ENCODE measurements around the gene SORBS2. TPM values are rescaled to one million over a fixed set of nuclear protein-coding genes. Genes with fewer than 3 reads are reported as not detected.

The SORBS2 gene
- total RNA-seq, 4 donors from 2014 or later = 33.4 to 286 (median 47.6) TPM

- no peak overlapping the region for H3K27ac ChIP-seq
- H3K9me3 ChIP-seq = no peaks in the 10 kb centered on the region
- no peaks in the 10 kb centered on the region for H3K4me1 ChIP-seq
- WGBS, 2 donors = 87 to 94% methylated on average over 15 of the region's 15 CpGs
- TF ChIP-seq POLR2A (IDR thresholded peaks at IDR 0.05) = no peak
- TF ChIP-seq, protein P1, sequence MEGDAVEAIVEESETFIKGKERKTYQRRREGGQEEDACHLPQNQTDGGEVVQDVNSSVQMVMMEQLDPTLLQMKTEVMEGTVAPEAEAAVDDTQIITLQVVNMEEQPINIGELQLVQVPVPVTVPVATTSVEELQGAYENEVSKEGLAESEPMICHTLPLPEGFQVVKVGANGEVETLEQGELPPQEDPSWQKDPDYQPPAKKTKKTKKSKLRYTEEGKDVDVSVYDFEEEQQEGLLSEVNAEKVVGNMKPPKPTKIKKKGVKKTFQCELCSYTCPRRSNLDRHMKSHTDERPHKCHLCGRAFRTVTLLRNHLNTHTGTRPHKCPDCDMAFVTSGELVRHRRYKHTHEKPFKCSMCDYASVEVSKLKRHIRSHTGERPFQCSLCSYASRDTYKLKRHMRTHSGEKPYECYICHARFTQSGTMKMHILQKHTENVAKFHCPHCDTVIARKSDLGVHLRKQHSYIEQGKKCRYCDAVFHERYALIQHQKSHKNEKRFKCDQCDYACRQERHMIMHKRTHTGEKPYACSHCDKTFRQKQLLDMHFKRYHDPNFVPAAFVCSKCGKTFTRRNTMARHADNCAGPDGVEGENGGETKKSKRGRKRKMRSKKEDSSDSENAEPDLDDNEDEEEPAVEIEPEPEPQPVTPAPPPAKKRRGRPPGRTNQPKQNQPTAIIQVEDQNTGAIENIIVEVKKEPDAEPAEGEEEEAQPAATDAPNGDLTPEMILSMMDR (IDR thresholded peaks at IDR 0.05) = no peak
- no peak overlapping the region for H3K4me3 ChIP-seq
- no peak for DNase-seq
- H3K27me3 ChIP-seq = no peaks in the 10 kb centered on the region
- intact Hi-C loops (cut with DNase I) = no loop called here
- H3K36me3 ChIP-seq = peaks cover 0 to 22% (median 0%) of the 10 kb centered on the region in 3 donors
These were observed 149.8 kb downstream of the SORBS2 start for GRCh38 chr4:185662030-185662778.

DNA sequence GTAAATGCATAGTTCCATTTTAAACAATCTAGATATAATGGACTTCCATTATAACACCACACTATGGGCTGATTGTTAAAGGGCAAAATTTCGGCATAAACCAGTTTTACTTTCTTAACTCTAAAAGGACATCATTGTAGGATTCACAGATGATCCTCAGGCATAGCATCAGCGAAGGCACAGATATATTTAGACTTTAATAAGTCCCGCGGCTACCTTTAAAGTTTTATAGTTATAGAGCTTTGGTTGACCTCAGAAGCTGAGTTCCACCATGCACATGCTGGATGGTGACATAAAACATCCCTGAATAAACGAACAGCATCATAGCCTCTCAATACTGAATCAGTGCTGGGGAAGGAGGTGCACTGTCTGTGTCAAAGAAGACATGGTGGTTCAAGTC, 151.7 kb downstream of the SORBS2 start:
- H3K4me3 ChIP-seq = no peak overlapping the region
- no peak for DNase-seq
- 91 to 95% methylated on average over 5 of the region's 5 CpGs for WGBS, 2 donors
- peaks cover 0 to 14% (median 0%) of the 10 kb centered on the region in 3 donors for H3K36me3 ChIP-seq
- H3K27me3 ChIP-seq = no peaks in the 10 kb centered on the region
- no peak for TF ChIP-seq POLR2A (IDR thresholded peaks at IDR 0.05)
- TF ChIP-seq, protein P1 (IDR thresholded peaks at IDR 0.05) = no peak
- no peak overlapping the region for H3K27ac ChIP-seq
- H3K9me3 ChIP-seq = no peaks in the 10 kb centered on the region
- H3K4me1 ChIP-seq = peaks cover 0 to 10% (median 0%) of the 10 kb centered on the region in 3 donors
- intact Hi-C loops (cut with DNase I) = no loop called here

DNA sequence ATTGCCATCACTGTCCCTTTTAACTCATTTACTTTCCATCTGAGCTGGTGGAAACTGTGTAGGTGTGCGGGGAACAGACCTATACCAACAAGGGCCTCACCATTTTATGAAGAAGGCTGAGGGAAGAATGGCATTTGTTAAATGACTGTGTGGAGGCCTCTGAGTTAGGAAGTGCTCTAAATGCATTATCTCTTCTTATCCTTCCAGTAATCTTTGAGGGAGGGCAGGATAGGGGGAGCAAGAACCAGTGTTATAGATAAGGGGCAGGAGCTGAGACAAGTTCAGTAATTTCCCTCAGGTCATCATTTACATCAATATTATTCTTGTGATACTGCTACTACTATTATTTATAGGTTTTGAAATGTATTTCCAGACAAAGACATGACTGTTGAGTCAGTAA, 154.3 kb downstream of the SORBS2 start:
- intact Hi-C loops (cut with DNase I) = no loop called here
- H3K4me1 ChIP-seq = peaks cover 0 to 14% (median 0%) of the 10 kb centered on the region in 3 donors
- H3K27me3 ChIP-seq = no peaks in the 10 kb centered on the region
- DNase-seq = no peak
- H3K27ac ChIP-seq = peak overlapping the region; percentile 30 to 80 (median 79)
- H3K9me3 ChIP-seq = no peaks in the 10 kb centered on the region
- no peak for TF ChIP-seq POLR2A (IDR thresholded peaks at IDR 0.05)
- TF ChIP-seq, protein P1 (IDR thresholded peaks at IDR 0.05) = no peak
- peak overlapping the region in 3 of 4 donors; percentile 40 to 61 (median 44) for H3K4me3 ChIP-seq
- WGBS, 2 donors = 89 to 92% methylated on average over 1 of the region's 1 CpG
- H3K36me3 ChIP-seq = peaks cover 0 to 14% (median 0%) of the 10 kb centered on the region in 3 donors

GRCh38 chr4:185657183-185657582, 154.8 kb downstream of the SORBS2 start:
- no peak for TF ChIP-seq POLR2A (IDR thresholded peaks at IDR 0.05)
- TF ChIP-seq, protein P1 (IDR thresholded peaks at IDR 0.05) = no peak
- peaks cover 0 to 17% (median 0%) of the 10 kb centered on the region in 3 donors for H3K4me1 ChIP-seq
- intact Hi-C loops (cut with DNase I) = no loop called here
- peak overlapping the region; percentile 30 to 80 (median 79) for H3K27ac ChIP-seq
- peaks cover 0 to 16% (median 3%) of the 10 kb centered on the region in 3 donors for H3K36me3 ChIP-seq
- no peaks in the 10 kb centered on the region for H3K27me3 ChIP-seq
- H3K9me3 ChIP-seq = no peaks in the 10 kb centered on the region
- no peak for DNase-seq
- H3K4me3 ChIP-seq = peak overlapping the region; percentile 14 to 61 (median 42)
- WGBS, 2 donors = 82 to 91% methylated on average over 14 of the region's 14 CpGs

- no peaks in the 10 kb centered on the region for H3K9me3 ChIP-seq
- intact Hi-C loops (cut with DNase I) = no loop called here
- DNase-seq = no peak
- 15 to 34% methylated on average over 6 of the region's 6 CpGs for WGBS, 2 donors
- peaks cover 0 to 18% (median 0%) of the 10 kb centered on the region in 3 donors for H3K4me1 ChIP-seq
- TF ChIP-seq, protein P1 (IDR thresholded peaks at IDR 0.05) = peak in 4 of 6 experiments; percentile 10 to 52 (median 37)
- no peak for TF ChIP-seq POLR2A (IDR thresholded peaks at IDR 0.05)
- peak overlapping the region; percentile 14 to 61 (median 42) for H3K4me3 ChIP-seq
- H3K36me3 ChIP-seq = peaks cover 0 to 18% (median 5%) of the 10 kb centered on the region in 3 donors
- H3K27me3 ChIP-seq = no peaks in the 10 kb centered on the region
- peak overlapping the region; percentile 6 to 80 (median 79) for H3K27ac ChIP-seq
These were observed 155.5 kb downstream of the SORBS2 start for GRCh38 chr4:185656467-185656931.
